ENCODE measurements around the gene KRTAP5-1.
"Not testable (repeated sequence)": the region's sequence is repeated elsewhere in the genome, so short reads cannot be mapped to it uniquely, and the experiment has no call there.

KRTAP5-1 gene

GRCh38 chr11:1601663-1602062 lies 16.6 kb upstream of the KRTAP5-1 start:
- not testable (repeated sequence) for DNase-seq (ENCODE audit: low spot score)

DNA sequence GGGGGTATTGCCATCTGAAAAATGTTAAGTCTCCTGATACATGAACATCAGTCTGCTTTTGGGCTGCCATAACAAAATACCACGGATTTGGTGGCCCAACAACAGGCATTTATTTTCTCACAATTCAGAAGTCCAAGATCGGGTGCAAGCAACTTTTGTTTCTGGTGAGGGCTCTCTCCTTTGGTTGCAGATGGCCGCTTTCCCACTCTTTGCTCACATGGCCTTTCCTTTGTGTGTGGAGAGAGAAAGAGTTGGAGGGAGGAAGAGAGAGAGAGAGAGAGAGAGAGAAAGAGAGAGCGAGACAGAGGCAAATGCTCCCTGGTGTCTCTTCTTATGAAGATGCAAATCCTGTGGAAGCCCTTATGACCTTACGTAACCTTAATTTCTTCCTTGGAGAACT lies 15.5 kb upstream of the KRTAP5-1 start:
- DNase-seq (ENCODE audit: low spot score), result no peak

DNA sequence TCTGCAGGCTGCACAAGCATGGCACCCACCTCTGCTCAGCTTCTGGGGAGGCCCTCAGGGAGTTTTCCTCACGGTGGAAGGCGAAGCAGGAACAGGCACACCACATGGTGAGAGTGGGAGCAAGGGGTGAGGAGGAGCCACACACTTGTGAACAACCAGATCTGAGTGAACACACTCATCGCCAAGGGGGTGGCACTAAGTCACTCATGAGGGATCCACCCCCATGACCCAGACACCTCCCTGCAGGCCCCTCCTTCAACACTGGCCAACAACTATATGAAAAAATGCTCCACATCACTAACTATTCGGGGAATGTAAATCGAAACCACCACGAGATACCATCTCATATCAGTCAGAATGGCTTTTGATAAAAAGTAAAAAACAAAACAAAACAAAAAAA lies 13.7 kb upstream of the KRTAP5-1 start:
- DNase-seq (ENCODE audit: low spot score), result no peak

DNA sequence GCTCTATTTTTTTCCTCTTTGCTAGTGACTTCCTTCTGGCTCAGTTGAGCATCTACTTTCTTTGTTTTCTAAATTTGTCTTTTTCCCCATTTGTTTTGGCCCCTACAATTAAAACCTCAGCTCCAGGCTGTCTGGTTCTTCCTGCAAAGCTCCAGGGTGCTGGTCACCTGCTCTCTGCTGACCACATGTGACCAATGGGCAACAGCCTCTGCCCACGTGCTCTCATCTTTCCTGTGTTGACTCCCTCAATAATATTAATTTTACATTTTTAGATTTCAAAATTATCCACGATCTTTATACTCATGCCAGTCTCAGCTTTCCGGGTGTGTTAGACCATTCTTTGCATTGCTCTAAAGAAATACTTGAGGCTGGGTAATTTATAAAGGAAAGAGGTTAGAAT lies 13.3 kb upstream of the KRTAP5-1 start:
- not testable (repeated sequence) for DNase-seq (ENCODE audit: low spot score)

DNA sequence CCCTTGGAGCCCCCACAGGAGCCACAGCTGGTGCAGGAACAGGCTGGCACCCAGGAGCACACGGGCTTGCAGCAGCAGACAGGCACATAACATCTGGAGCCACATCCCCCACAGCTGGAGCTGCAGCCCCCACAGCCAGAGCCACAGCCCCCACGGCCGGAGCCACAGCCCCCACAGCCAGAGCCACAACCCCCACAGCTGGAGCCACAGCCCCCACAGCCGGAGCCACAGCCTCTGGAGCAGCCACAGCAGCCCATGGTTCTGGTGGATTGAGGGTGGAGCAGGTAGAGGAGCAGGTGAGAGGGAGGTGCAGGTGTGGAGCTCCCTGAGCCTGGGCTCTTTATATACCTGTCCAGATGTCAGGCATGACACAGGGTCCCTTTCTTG lies 12.9 kb upstream of the KRTAP5-1 start, which contains the start of gene KRTAP5-2:
Gene KRTAP5-2, minus strand, starts transcription at position 301 of the 387 bp plus-strand sequence. Its CDS starts 44 bp downstream, at position 257.
- DNase-seq (ENCODE audit: low spot score), result no peak

DNA sequence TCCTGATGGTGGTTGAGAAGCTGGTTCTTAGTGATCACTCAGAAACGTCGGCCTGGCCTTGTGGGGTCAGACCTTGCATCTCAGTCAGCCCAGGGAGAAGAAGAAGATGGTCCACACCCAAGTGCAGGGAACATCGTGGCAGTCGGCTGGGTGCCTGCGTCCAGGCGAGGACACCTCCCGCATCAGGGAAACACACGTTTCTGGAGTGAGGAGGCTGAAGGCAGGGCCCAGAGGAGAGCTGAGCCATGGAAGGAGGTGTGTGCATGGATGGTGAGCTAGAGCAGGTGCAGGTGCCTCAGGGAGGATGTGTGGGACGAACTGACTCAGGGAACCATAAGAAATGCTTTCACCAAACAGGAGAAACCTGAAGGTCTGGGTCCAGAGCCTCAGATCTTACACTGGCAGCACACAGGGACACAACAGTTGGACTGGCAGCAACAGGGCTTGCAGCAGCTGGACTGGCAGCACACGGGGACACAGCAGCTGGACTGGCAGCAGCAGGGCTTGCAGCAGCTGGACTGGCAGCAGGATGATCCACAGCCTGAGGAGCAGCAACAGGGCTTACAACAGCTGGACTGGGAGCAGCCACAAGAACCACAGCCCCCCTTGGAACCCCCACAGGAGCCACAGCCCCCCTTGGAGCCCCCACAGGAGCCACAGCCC lies 12.4 kb upstream of the KRTAP5-1 start:
- no peak for DNase-seq (ENCODE audit: low spot score)

GRCh38 chr11:1596576-1597121 lies 11.6 kb upstream of the KRTAP5-1 start:
- not testable (repeated sequence) for DNase-seq (ENCODE audit: low spot score)

DNA sequence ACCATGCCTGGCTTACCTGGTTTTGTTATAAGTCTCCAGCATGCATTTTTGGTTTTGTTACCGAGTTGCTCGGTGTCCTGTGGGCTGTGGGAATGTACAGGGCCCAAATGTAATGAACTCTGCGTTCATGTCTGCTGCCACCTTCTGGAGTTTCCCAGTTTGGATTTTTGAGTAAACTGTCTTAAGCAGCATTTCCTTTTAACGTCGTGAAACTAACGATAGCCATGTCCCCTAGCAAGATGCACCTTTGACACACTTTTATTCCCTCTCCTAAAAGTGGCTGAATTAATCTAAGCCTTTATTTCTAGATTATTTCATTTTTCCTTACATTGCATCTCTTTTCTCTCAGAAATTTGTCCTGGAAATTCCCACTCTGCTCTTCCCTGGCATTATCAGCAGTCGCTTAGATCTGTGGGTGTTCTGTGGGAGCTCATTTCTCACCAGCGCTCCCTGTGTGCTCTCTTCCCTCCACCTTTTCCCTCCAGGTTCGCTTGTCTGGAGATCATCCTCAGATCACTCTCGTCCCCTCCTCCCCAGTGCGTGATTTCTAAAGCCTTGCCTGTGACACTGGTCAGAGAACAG lies 11.0 kb upstream of the KRTAP5-1 start:
- DNase-seq (ENCODE audit: low spot score), result not testable (repeated sequence)

DNA sequence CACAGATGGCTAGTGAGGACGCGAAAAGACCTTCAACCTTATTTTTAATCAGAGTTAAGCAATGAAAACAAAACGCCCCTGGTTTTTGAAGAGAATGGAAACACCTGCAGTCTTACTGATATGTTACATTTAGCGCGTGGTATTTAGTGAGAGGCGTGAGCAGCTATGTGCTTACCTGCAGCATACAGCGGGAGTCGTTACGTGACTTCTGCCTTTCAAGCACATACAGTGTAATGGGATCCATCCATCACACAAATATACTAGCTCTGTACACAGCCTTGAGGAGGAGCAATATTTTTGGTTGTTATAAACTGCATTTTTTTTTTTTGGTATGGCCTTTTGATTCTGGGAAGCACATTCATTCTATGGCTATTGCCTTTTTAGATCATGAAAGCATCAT lies 7.5 kb upstream of the KRTAP5-1 start:
- DNase-seq (ENCODE audit: low spot score), result no peak

DNA sequence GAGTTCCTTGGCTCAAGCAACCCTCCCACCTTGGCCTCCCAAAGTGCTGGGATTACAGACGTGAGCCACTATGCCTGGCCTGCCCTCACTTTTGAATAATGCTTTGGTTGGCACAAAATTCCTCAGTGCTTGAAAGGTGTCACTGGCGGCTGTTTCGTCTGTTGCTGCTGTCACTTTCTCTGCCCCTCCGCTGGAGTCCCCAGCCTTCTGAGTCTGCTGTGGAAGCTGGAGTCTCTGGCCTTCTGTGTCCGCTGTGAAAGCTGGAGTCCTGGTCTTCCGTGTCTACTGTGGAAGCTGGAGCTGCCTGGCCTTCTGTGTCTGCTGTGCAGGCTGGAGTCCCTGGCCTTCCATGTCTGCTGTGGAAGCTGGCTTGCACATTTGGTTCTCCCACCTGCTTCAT lies 4.9 kb upstream of the KRTAP5-1 start:
- no peak for DNase-seq (ENCODE audit: low spot score)

- not testable (repeated sequence) for DNase-seq (ENCODE audit: low spot score)
Measured at GRCh38 chr11:1589191-1589963, 4.3 kb upstream of the KRTAP5-1 start.

- no peak for DNase-seq (ENCODE audit: low spot score)
Measured at GRCh38 chr11:1586699-1587098, 1.6 kb upstream of the KRTAP5-1 start.

DNA sequence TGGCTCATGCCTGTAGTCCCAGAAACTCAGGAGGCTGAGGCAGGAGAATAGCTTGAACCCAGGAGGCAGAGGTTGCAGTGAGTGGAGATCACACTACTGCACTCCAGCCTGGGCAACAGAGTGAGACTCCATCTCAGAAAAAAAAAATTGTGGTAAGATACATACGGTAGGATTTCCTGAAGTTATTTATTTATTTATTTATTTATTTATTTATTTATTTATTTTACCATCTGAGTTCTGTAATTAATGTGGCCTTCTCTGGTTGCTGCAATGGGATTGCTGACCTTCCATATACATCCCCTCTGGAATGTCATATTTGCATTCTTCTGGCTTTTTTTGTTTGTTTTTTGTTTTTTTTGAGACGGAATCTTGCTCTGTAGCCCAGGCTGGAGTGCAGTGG lies 2.2 kb downstream of the KRTAP5-1 start:
- DNase-seq (ENCODE audit: low spot score), result not testable (repeated sequence)

- no peak for DNase-seq (ENCODE audit: low spot score)
Measured at GRCh38 chr11:1581976-1582375, 3.1 kb downstream of the KRTAP5-1 start.

GRCh38 chr11:1576825-1577224 lies 8.3 kb downstream of the KRTAP5-1 start:
- DNase-seq (ENCODE audit: low spot score), result no peak

DNA sequence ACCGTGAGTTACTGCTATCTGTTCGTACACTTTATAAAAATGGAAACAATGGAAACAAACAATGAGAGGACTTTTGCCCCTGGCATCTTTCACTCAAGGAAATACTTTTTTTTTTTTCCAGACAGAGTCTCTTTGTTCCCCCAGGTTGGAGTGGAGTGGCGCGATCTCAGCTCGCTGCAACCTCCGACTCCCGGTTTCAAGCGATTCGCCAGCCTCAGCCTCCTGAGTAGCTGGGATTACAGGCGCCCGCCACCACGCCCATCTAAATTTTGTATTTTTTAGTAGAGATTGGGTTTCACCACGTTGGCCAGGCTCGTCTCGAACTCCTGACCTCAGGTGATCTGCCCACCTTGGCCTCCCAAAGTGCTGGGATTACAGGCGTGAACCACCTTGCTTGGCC lies 9.3 kb downstream of the KRTAP5-1 start:
- not testable (repeated sequence) for DNase-seq (ENCODE audit: low spot score)

GRCh38 chr11:1574933-1575242 lies 10.2 kb downstream of the KRTAP5-1 start:
- no peak for DNase-seq (ENCODE audit: low spot score)

DNA sequence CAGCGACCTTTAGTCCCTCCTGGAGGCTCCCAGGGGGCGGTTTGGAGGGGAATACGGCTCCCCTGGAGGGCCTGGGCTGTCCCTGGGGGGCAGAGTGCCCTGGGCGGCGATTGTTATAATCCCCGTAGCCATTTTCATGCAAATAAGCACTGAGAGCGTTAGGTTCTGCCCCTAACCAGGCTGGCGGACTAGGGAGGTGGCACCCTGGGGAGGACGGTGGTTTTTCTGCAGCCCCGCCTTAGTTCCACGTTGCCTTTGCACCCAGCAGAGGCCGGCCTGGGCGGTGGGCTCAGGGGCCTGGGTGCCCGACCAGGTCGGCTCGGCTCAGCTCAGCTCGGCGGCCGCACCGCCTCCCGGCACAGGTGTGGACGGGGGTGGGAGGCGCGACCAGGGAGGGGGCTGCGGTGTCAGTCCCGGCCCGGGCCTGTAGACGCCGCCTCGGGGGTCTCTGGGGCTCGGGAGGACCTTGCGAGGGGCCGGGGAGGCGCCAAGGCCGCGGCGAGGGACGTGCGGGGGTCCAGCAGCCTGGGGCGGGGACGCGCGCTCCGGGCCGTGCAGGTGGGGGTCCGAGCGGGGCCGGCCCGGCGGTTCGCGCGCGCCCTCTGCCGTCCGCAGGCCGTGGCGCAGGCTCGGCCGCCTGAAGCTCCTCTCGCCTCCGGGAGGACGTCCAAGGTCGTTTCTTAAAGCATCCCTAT lies 10.7 kb downstream of the KRTAP5-1 start:
- DNase-seq (ENCODE audit: low spot score), result peak; percentile 90

GRCh38 chr11:1573903-1574237 lies 11.2 kb downstream of the KRTAP5-1 start:
- DNase-seq (ENCODE audit: low spot score), result no peak

DNA sequence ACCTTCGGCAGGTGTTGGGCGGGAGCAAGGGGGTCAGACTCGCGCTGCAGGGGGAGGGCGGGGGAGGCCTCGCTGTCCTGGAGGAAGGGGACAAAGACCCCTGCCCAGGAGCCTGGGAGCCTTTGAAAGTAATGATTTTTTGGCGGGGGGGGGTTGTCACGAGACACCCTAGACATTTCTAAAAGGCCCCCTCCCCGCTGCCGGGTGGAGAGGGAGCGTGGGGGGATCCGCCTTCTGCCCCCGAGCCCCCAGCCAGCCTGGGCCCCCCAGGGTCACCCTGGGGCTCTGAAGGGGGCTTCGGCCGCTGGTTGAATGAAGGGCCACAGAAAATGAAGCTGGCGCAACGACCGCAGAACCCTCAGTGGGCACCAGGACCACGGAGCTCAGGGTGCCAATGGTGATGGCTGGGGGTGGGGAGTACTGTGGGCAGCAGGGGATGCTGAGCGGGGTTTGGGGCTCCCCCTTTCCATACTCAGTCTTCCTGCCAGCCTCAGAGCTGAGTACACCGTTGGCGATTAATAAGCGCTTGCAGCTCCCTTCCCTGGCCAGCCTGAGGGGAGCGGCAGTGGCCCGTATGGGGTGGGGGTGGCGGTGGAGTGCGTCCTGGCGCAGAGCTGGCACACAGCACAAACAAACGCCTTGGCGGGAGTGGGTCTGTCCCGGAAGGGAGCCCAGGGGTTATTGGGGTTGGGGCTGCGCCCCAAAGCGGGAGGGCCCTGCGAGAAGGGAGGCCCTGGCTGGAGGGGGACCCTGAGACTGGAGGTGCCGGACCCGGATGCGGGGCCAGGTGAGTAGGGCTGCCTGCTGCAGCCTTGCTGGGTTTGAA lies 11.8 kb downstream of the KRTAP5-1 start:
- no peak for DNase-seq (ENCODE audit: low spot score)

GRCh38 chr11:1572197-1573076 lies 12.6 kb downstream of the KRTAP5-1 start, which contains the start of gene DUSP8:
Gene DUSP8 (minus strand): TSS chr11:1572271. CDS start chr11:1565826, 6,445 bp downstream.
- peak; percentile 98 for DNase-seq (ENCODE audit: low spot score)
